Activated B cell treated with CpG ODN at 0.5 μM for 24 hours (primary cell): ENCODE data around the gene UBE2D1. TPM values are rescaled to one million over a fixed set of nuclear protein-coding genes. Genes with fewer than 3 reads are reported as not detected.

Source experiments
- ATAC-seq: fragments of 200-7000 bp; cut with Tn5 transposase; one replicate; pipeline ENCODE4 v1.10.0; 2021; ENCODE audit warnings: low read depth, mild to moderate bottlenecking, moderate library complexity
- CTCF ChIA-PET: fragments of 350-600 bp; sonication (Branson Sonifier 250); formaldehyde crosslinking; loops from one replicate; lab custom pipeline; 2021; ENCODE audit warnings: antibody characterized with exemption; lab: Charles Lee
- POLR2A ChIA-PET: fragments of 350-600 bp; sonication (Branson Sonifier 250); formaldehyde crosslinking; loops from one replicate; lab custom pipeline; 2021; ENCODE audit warnings: antibody characterized with exemption; lab: Charles Lee
- DNase-seq: peaks from one replicate; pipeline ENCODE4 v3.0.0; 2022
- H3K27ac Mint-ChIP-seq: one replicate; pipeline ENCODE4 v1.8.0; 2020; ENCODE audit warnings: mixed read lengths
- H3K27me3 Mint-ChIP-seq: one replicate; pipeline ENCODE4 v1.8.0; 2021; ENCODE audit warnings: mixed read lengths
- H3K36me3 Mint-ChIP-seq: one replicate; pipeline ENCODE4 v1.8.0; 2021; ENCODE audit warnings: low read depth, mixed read lengths
- H3K4me1 Mint-ChIP-seq: one replicate; pipeline ENCODE4 v1.8.0; 2021; ENCODE audit warnings: mixed read lengths
- H3K4me3 Mint-ChIP-seq: one replicate; pipeline ENCODE4 v1.8.0; 2020; ENCODE audit warnings: mild to moderate bottlenecking, mixed read lengths
- H3K9me3 Mint-ChIP-seq: one replicate; pipeline ENCODE4 v1.8.0; 2020; ENCODE audit warnings: mixed read lengths
- CTCF ChIP-seq: fragments of 200-600 bp; IDR thresholded peaks from one replicate; pipeline ENCODE4 v1.8.0; 2022; ENCODE audit warnings: antibody characterized with exemption, mild to moderate bottlenecking
- intact Hi-C: fragments of 100-400 bp; cut with micrococcal nuclease; formaldehyde crosslinking; loops from one replicate; pipeline ENCODE4 v1.15.1; 2024
- total RNA-seq: library from RNA; stranded (reverse); gene quantifications from 2 replicates; pipeline ENCODE4 v1.2.3, GENCODE V29; 2022

Gene UBE2D1
- 13.3 and 15.0 TPM in 2 replicates for total RNA-seq

GRCh38 chr10:58334817-58335305, at the start of gene UBE2D1:
Gene UBE2D1 (plus strand): TSS chr10:58335006. CDS start chr10:58335202, 196 bp downstream.
- Mint-ChIP-seq H3K4me1 (peaks cover 32% of the 10 kb centered on the region), H3K27me3 (no peaks in the 10 kb centered on the region), H3K9me3 (no peaks in the 10 kb centered on the region), H3K36me3 (peaks cover 5% of the 10 kb centered on the region), H3K4me3 (peak within 1 kb of the TSS; percentile 95), H3K27ac (peak within 1 kb of the TSS; percentile 69)
- intact Hi-C loops, result loop anchor here (1.0 to 5.0 kb wide), 4 partner anchors 12 to 66 kb away; partner anchors contain the start of genes CISD1 and TFAM
- ATAC-seq, result peak; percentile 97
- DNase-seq, result peak; percentile 81
- TF ChIP-seq CTCF, result no peak
- ChIA-PET POLR2A (interaction anchor here (0.5 to 2.0 kb wide), 10 partner anchors 10 to 67 kb away, joined by 3 to 39 read pairs (median 5); partner anchors contain the start of genes CISD1, IPMK and TFAM), CTCF (interaction anchor here (1.0 to 1.1 kb wide), 3 partner anchors 35 to 50 kb away, joined by 3 to 5 read pairs (median 3); partner anchors contain the start of gene TFAM)

DNA sequence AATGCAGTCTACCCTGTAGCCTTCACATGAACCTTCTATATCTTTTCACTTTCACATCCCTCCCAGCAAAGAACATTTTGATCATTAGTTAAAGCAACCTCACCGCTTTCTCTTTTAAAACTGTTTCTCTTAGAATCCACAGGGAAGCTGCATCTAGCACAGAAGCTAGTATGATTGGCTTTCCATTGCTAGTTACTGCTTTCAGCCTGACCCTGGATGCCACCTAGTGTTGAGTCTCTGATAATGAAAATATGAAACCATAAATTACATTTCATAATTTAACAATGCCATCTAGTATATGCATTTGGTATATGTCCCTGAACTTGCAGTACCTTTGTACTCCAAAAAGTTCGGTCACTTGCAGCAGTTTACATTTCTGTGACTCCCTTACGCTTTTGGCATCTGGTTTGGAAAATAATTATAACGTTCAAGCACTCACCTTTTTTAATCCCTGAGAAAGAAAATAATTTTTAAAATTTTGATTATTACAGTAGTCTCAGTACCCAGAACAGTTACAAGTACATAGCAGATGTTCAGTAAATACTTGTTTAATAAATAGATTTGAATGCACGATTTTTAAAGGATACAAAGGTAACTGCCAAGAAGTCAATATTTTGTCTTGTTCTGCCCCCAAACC, 43.1 kb upstream of the UBE2D1 start:
- Mint-ChIP-seq H3K4me3 (no peak overlapping the region), H3K27me3 (no peaks in the 10 kb centered on the region), H3K36me3 (no peaks in the 10 kb centered on the region), H3K9me3 (no peaks in the 10 kb centered on the region), H3K4me1 (no peaks in the 10 kb centered on the region), H3K27ac (no peak overlapping the region)
- peak; percentile 79 for ATAC-seq
- ChIA-PET POLR2A (interaction anchor here (1.4 kb wide), 1 partner anchor 23 kb away, joined by 3 read pairs; the partner anchor contains the start of gene CISD1), CTCF (interaction anchor here (0.5 to 5.9 kb wide), 17 partner anchors 9 to 139 kb away, joined by 3 to 170 read pairs (median 6); partner anchors contain the start of gene CISD1)
- peak; percentile 44 for TF ChIP-seq CTCF
- DNase-seq, result no peak
- intact Hi-C loops, result loop anchor here (1.0 to 10.0 kb wide), 3 partner anchors 24 to 217 kb away; partner anchors contain the start of gene IPMK

DNA sequence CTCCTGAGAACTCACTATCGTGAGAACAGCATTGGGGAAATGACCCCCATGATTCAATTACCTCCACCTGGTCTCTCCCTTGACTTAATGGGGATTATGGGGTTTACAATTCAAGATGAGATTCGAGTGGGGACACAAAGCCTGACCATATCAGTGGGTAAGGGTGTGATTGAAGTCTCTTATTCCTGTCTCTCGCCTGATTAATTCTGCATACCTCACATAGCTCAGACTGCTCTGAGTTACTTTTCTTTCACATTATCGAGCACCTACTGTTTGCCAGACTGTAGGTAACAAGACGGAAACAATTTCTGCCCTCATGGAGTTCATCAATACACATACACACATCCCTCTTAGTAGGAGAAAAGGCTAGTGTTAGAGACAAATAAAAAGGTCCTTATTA, 40.8 kb upstream of the UBE2D1 start:
- H3K27me3 Mint-ChIP-seq, result no peaks in the 10 kb centered on the region
- ChIA-PET POLR2A (no interaction called here), CTCF (interaction anchor here (5.9 kb wide), 1 partner anchor 116 kb away, joined by 170 read pairs; no protein-coding TSS in a partner anchor)
- TF ChIP-seq CTCF, result no peak
- ATAC-seq (no peak), DNase-seq (no peak)
- no peak overlapping the region for H3K4me3 Mint-ChIP-seq
- no peaks in the 10 kb centered on the region for H3K36me3 Mint-ChIP-seq
- no peaks in the 10 kb centered on the region for H3K9me3 Mint-ChIP-seq
- no peak overlapping the region for H3K27ac Mint-ChIP-seq
- intact Hi-C loops, result loop anchor here (10.0 kb wide), 1 partner anchor 219 kb away; no protein-coding TSS in a partner anchor
- H3K4me1 Mint-ChIP-seq, result no peaks in the 10 kb centered on the region

DNA sequence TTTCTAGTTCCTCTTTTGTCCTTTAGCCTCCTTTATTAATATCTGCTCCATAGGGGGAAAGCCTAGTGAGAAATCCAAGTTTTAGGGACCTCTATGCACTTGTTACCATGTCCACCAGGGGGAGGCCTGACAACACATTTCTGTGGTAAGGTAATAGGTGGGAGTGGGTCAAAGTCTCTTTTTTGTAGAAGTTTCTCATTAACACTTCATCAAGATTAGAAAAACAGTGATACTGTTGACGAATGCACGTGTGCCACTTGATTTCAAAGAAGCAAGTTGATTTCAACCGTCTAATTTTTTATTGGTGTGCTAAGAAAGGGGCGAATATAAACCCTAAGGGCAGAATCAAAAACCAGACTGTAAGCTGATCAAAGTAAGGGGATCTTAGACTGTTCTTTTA, 35.2 kb upstream of the UBE2D1 start:
- H3K27ac Mint-ChIP-seq, result no peak overlapping the region
- H3K27me3 Mint-ChIP-seq, result peaks cover 9% of the 10 kb centered on the region
- no peaks in the 10 kb centered on the region for H3K36me3 Mint-ChIP-seq
- no peak overlapping the region for H3K4me3 Mint-ChIP-seq
- CTCF ChIA-PET, result interaction anchor here (0.6 to 4.1 kb wide), 16 partner anchors 8 to 482 kb away, joined by 3 to 52 read pairs (median 4); partner anchors contain the start of genes CISD1 and TFAM
- no peaks in the 10 kb centered on the region for H3K9me3 Mint-ChIP-seq
- TF ChIP-seq CTCF, result peak; percentile 63
- no peaks in the 10 kb centered on the region for H3K4me1 Mint-ChIP-seq
- intact Hi-C loops, result loop anchor here (1.0 to 10.0 kb wide), 4 partner anchors 86 to 483 kb away; partner anchors contain the start of gene TFAM
- DNase-seq (peak; percentile 33), ATAC-seq (peak; percentile 84)
- POLR2A ChIA-PET, result interaction anchor here (1.4 kb wide), 1 partner anchor 85 kb away, joined by 6 read pairs; no protein-coding TSS in a partner anchor
